HG02642 (cell line): ENCODE data around the gene KCNQ5.
A peak's percentile ranks its signal among the peaks of the same experiment; 100 is the strongest.

Source experiments
- ATAC-seq: cut with Tn5 transposase; IDR thresholded peaks from one replicate; pipeline ENCODE4 v1.9.1; 2021; ENCODE audit warnings: mild to moderate bottlenecking; ENCODE audit not compliant: unreplicated experiment, poor library complexity

KCNQ5 gene

GRCh38 chr6:72733045-72733444 is 111.2 kb downstream of the KCNQ5 start:
- ATAC-seq, result no peak

DNA sequence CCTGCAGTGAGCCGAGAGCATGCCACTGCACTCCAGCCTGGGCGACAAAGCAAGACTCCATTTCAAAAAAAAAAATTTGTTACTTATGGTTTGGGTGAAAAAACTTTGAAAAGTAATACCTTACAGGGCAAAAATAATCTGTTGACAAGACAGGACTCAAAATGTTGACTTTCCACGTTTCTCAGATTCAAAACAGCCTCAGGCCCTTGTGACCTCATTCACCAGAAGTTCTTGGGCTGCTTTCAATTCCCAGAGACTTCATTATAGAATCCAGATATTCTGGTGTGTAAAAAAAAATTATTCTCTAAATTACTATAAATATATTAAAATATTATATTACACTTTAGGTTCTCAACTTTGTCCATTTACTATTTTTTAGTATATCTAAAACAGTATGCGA is 116.2 kb downstream of the KCNQ5 start:
- ATAC-seq, result no peak

DNA sequence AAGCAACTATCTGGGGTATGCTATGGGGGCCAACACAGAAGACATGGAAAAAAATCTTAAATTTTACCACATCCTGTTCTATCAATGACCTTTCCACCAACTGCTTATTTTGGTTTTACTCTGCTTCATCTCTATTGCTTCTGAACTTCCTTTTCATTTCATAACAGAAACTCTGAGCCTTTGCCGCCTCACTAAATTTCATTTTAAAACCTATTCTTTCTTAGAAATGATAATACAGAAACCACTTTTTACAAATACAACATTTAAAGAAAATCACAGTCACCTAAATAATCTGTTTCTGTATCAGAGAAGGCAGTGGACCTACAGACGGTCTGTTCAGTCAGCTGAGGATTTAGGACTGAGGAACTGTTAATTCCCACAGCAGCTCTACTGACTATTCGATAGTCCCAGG is 117.5 kb downstream of the KCNQ5 start:
- ATAC-seq, result peak; percentile 61

DNA sequence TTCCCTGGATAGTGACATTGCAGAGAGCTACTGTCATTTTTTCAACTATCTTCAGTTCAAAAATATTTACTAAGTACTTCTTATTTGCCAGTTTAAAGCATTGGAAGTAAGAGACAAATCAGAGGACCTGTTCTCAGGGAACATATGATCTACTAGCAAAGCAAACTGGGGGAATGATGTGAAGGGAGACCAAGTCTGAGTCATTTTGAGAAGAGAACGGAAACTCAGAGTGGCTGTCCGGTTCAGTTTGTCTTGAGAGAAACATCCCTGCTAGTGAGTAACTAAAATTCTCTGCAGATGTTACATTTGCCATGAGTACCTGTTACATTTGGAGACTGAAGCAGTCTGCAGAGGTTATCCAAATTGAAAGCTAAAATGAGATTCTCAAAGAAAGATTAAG is 118.3 kb downstream of the KCNQ5 start:
- peak; percentile 93 for ATAC-seq

DNA sequence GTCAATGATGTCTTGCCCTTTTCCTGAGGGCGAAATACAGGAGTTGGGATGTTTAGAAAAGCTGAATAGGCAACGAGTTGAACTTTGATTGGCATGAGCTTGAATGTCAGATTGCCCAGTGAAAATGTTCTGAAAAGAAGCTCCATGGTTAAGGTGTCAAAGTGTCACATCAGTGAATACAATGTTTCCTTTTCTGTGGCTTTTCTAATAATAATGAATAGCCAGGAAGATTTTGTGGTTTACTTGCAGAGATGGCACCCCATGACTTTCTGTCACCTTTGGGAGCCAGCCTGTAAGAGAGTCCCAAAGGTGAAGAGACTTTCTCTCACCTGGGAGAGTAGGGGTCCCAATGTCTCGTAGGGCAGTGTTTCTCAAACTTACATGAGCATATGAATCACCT is 119.2 kb downstream of the KCNQ5 start:
- ATAC-seq, result no peak

- ATAC-seq, result no peak
Observed at GRCh38 chr6:72742001-72742673, 120.3 kb downstream of the KCNQ5 start.

DNA sequence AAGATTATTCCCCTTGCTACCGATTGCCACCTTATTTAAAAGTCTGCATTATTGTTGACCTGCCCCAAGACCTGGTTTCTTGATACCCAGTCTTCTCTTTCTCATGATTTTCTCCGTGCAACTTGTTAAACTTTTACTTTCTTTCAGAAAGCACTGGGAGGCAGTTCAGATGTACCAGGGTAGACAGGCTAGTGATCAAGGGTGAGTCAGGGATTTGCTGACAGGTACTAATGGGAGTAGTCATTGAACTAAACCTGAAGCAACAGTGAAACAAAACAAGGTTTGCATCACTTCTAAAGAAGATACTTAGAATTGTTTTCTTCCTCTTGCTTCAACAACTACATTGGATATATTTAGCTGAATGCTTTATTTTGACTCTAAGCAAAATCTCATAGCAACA is 124.4 kb downstream of the KCNQ5 start:
- no peak for ATAC-seq

- ATAC-seq, result no peak
Observed at GRCh38 chr6:72748759-72749158, 126.9 kb downstream of the KCNQ5 start.

DNA sequence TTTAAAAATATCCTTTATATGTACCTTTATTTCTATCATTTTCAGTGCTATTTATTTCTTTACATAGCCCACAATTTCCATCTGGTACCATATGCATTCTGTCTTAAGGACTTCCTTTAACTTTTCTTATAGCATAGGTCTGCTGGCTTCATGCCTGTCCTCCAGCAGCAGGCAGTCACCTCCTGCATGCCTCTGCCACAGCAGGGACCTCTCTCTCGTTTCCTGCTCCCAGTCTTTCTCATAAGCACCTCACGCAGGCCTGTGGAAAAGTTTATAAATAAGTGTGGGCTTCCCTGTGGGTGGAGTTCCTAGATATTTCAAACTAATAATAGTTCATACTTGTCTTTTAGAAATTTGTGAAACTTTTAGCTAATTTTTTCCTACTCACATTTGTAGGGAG is 133.9 kb downstream of the KCNQ5 start:
- no peak for ATAC-seq

DNA sequence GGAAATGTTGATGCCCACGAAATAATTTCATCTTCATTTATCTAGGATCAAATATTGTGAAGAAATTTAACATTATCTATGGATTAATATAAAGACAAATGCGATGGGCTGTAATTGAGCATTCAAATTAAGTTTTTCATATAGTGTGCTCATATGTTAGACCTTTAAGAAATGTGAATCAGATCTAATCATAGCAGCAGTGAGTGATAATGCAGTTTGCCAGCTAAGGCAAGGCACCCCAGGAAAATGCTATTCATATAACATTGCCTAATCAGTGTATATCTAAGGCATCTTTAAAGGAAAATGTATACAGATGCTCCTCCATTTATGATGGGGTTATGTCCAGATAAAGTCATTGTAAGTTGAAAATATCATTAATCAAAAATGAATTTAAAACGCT is 135.2 kb downstream of the KCNQ5 start:
- ATAC-seq, result no peak

- ATAC-seq, result no peak
Observed at GRCh38 chr6:72757926-72758325, 136.1 kb downstream of the KCNQ5 start.

GRCh38 chr6:72758901-72759300 is 137.0 kb downstream of the KCNQ5 start:
- ATAC-seq, result no peak

- no peak for ATAC-seq
Observed at GRCh38 chr6:72760114-72760793, 138.4 kb downstream of the KCNQ5 start.

DNA sequence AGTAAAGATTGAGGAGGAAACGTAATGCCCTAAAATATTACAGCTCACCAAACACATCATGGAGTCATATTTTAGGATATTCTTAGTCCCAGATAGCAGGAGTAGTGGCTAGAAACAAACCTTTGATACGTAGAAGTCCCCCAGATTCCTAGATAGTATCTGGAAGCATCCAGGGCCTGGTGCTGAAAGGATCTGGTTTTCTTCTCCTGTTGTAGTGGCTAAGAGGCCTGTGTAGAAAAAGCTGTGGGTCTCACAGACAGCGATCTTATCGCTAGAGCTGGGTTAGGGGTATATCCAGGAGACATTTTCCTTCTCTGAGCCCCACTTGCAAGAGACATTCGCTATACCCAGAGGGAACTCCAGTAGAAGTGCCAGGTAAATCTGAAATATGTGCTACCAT is 139.9 kb downstream of the KCNQ5 start:
- ATAC-seq, result no peak

DNA sequence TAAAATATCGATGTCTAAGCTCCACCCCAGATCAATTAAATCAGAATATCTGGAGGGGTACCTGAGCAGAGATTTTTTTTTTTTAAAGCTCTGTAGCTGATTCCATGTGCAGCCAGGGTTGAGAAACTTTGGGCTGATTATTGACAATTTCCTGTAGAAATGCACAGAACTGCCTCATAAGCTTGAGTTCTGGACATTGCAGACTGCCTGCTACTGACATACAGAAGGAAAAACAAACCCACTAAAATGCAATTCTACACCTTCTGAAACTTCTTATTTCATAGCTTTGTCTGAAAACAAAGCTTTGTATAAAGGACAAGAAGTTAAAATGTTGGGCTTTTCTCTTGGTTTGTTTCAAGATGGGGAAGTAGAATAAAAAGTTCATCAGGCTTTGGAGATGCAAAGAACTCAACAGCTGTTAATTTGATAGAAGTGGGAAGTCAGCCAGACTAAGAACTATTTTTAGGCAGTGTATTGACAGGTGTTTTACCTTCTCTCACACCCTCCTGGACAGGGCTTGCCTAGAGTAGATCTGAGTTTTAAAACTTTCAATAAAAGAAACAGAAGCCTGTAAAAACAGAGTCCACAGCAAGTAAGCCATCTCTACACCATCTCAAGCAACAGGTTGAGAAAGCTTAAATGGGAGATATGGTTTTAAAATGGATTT is 147.7 kb downstream of the KCNQ5 start:
- ATAC-seq, result peak; percentile 66

DNA sequence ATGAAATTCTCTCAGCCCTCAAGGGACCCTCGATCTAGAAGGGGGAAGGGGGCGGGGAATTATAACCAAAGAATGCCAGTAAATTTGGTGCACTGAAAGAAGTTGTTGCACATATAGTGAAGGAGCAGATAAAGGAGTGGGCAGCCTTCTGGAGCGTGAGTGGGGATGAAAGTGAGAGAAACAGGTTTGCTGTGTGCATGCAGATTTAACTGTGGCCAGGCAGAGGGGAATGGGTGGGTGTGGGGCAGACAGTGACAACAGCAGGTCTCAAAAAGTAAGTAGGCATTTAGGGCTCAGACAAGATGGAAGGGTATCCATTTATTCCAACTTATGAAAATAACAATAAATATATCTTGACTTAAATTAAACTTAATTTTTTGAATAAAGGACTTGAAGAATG is 149.1 kb downstream of the KCNQ5 start:
- ATAC-seq, result peak; percentile 58

DNA sequence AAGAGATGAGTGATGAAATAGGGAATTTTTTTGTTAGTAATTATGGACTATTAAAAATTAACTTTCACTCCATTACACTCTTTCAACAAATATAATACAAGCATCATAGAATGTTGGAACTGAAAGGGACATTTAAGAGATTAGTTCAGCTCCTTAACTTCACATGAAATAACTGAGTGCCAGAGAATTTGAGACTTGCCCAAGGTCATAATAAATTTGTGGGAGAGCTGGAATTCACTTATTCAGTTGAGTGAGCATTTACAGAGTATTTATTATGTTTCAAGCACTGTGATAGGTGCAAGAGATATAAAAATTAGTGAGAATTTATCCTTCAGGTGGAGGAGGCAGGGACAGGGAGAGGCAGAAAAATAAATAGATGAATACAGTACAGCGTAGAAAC is 154.6 kb downstream of the KCNQ5 start:
- no peak for ATAC-seq

DNA sequence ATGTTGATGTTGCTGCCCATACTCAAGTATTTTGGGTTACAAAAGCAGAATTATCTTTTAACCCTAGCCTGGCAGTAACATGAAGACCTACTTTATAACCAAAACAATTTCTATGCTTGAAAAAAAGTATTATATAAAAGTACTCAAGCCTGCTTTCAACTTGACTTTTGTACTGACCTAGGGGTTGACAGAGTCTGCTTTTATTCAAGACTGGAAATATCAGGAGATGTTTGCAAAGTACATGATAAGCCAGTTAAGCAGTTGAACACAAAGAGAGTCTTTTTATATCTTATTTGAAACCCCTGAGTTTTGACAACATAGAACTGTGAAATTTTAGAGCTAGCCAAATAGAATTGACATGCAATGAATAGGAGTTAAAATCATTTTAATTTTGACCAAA is 159.8 kb downstream of the KCNQ5 start:
- ATAC-seq, result no peak

DNA sequence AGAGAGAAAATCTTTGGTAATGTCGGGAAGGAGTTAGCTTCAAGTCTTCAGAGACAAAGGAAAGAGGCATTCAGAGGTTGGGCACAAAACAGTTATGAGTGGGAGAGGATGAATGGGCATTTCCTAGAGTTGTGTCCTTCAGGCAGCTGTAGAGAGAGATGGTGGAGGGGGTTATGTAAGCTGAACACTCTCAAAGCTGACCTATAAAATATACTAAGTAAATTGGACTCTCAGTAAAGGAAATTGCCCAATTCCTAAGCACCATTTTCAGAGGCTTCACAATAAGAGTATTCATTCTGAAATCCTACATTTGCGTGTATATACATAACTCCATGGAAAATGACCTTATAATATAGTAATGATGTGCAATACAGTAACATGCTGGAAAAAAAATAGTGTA is 161.2 kb downstream of the KCNQ5 start:
- no peak for ATAC-seq

GRCh38 chr6:72783666-72784065 is 161.8 kb downstream of the KCNQ5 start:
- ATAC-seq, result no peak

DNA sequence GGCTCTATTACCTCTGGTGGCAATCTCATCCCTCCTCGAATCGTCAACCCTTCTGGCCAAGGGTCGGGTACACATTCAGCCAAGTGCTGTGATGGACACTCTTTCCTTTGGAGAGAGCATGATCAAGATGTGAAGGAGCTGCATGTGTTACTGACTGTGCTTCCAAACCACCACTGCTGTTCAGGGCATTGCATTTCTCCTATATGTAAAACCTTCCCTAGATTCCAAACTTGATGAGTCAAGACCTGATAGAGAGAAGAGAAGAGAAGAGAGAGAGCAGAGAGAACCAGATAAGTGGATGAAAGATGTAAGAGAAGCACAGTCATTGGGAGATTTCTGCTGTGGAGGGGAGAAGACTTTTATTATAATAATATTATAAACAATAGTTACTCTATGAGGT is 162.2 kb downstream of the KCNQ5 start:
- no peak for ATAC-seq

GRCh38 chr6:72784581-72784980 is 162.7 kb downstream of the KCNQ5 start:
- no peak for ATAC-seq
